Measurements from ENCODE around the gene HDDC2.

HDDC2 gene

DNA sequence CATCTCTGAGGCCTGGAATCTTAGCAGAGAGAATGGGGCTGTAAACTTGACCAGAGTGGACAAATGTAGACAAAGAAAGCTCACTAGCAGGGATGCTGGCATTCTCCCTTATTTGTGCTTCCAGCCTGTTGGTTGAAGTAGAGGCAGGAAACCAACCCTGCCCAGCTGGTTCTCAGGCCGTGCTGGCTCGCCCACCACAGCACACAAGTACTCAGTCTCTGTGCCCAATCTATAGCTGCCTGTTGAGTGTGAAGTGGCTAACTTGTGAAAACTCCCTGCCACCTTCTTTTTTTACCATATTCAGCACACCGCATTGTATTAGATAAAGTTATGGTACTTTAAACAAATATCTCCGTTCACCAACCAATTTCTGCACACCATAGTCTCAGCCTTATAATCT, 37.3 kb downstream of the HDDC2 start:
- TF ChIP-seq, protein P1, sequence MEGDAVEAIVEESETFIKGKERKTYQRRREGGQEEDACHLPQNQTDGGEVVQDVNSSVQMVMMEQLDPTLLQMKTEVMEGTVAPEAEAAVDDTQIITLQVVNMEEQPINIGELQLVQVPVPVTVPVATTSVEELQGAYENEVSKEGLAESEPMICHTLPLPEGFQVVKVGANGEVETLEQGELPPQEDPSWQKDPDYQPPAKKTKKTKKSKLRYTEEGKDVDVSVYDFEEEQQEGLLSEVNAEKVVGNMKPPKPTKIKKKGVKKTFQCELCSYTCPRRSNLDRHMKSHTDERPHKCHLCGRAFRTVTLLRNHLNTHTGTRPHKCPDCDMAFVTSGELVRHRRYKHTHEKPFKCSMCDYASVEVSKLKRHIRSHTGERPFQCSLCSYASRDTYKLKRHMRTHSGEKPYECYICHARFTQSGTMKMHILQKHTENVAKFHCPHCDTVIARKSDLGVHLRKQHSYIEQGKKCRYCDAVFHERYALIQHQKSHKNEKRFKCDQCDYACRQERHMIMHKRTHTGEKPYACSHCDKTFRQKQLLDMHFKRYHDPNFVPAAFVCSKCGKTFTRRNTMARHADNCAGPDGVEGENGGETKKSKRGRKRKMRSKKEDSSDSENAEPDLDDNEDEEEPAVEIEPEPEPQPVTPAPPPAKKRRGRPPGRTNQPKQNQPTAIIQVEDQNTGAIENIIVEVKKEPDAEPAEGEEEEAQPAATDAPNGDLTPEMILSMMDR (conservative IDR thresholded peaks at IDR 0.05; ENCODE audit: low read depth, low read length), result no peak
- no peak overlapping the region for H3K4me3 ChIP-seq (ENCODE audit: low read length)
- no peak for DNase-seq (ENCODE audit: low read depth)

DNA sequence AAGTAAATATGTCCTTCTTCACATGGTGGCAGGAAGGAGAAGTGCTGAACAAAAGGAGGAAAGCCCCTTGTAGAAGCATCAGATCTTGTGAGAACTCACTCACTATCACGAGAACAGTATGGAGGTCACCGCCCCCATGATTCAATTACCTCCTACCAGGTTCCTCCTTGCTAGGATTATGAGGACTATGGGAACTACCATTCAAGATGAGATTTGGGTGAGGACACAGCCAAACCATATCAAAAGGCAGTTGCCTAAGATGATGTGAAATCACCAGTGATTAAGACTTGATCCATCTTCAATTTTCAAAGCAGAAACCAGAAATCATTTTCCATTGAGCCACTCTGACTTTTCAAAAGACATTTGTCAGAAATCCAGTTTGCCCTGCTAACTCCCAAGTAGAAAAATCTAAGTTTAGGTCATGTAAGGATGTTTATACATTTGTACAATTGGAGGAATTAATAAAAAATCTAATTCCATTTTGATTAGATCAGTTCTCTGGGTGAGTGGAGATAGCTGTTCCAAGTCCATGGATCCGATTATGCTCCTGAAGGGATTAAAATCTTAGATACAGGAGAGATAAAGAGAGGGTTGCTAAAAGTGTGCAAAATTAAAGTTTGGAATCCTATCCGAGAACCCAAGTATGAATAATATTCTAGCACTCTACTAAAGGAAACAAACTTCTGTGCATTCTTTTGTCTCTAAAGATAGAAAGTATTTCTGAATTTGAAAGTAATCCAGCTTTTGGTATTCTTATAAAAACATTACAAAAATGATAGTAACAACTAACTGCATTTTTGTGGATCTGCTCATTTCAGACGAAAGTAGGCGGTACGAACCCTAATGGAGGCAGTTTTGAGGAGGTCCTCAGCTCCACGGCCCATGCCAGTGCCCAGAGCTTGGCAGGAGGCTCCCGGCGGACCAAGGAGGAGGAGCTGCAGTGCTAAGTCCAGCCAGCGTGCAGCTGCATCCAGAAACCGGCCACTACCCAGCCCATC, 39.5 kb downstream of the HDDC2 start:
- DNase-seq (ENCODE audit: low read depth), result no peak

GRCh38 chr6:125259354-125259736, 42.4 kb downstream of the HDDC2 start:
- no peak overlapping the region for H3K4me3 ChIP-seq (ENCODE audit: low read length)
- DNase-seq (ENCODE audit: low read depth), result no peak
- TF ChIP-seq, protein P1 (conservative IDR thresholded peaks at IDR 0.05; ENCODE audit: low read depth, low read length), result no peak

More for the DNA sequence above, 39.5 kb downstream of the HDDC2 start:
- H3K4me3 ChIP-seq (ENCODE audit: low read length), result no peak overlapping the region
- TF ChIP-seq, protein P1 (conservative IDR thresholded peaks at IDR 0.05; ENCODE audit: low read depth, low read length), result no peak

- no peak for DNase-seq (ENCODE audit: low read depth)
- TF ChIP-seq, protein P1 (conservative IDR thresholded peaks at IDR 0.05; ENCODE audit: low read depth, low read length), result no peak
- H3K4me3 ChIP-seq (ENCODE audit: low read length), result no peak overlapping the region
Observed at GRCh38 chr6:125258651-125259353, 43.0 kb downstream of the HDDC2 start.

GRCh38 chr6:125257351-125257750, 44.4 kb downstream of the HDDC2 start:
- H3K4me3 ChIP-seq (ENCODE audit: low read length), result no peak overlapping the region
- no peak for DNase-seq (ENCODE audit: low read depth)
- TF ChIP-seq, protein P1 (conservative IDR thresholded peaks at IDR 0.05; ENCODE audit: low read depth, low read length), result no peak

DNA sequence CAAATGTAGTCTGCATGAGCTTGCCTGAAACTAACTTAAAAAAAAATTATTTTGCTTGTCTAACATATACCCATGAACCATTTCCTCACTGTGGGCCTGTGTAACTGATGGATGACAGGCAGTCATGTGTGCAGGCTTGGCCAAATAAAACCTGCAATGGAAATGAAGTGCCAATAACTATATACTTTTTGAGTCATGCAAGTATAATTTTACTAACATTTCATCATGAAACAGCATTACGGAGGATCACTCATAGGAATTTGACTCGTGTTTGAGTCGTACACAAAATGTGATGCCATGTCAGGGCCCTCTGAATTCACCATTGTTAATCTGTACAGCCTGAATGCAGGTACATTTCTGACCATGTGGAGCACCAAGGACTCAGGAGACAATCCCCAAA, 46.6 kb downstream of the HDDC2 start:
- DNase-seq (ENCODE audit: low read depth), result no peak
- no peak overlapping the region for H3K4me3 ChIP-seq (ENCODE audit: low read length)
- TF ChIP-seq, protein P1 (conservative IDR thresholded peaks at IDR 0.05; ENCODE audit: low read depth, low read length), result no peak
